Neutrophil (primary cell): ENCODE results near the gene NBEAL2.

ENCODE experiments used
- H3K27ac ChIP-seq: fragments of 200-600 bp; sonication (generic); 2 replicates; pipeline ENCODE4 v1.5.1; 2016; ENCODE audit warnings: mild to moderate bottlenecking, moderate library complexity
- H3K27me3 ChIP-seq: fragments of 200-600 bp; sonication (generic); 2 replicates; pipeline ENCODE4 v1.6.0; 2016; ENCODE audit warnings: mild to moderate bottlenecking
- H3K36me3 ChIP-seq: fragments of 200-600 bp; sonication (generic); 2 replicates; pipeline ENCODE4 v1.5.1; 2017
- H3K4me1 ChIP-seq, 2 experiments: fragments of 200-600 bp in 1 of 2; sonication (generic) in 1 of 2; 1 replicate in 1 of 2; 2 replicates in 1 of 2; pipeline versions ENCODE4 v1.5.1 to v1.6.1; 2013 to 2016; ENCODE audit warnings: low read depth in 1 of 2, low read length in 1 of 2, mild to moderate bottlenecking in 1 of 2, moderate library complexity in 1 of 2; ENCODE audit not compliant: control insufficient read depth in 1 of 2, insufficient read depth in 1 of 2
- H3K4me3 ChIP-seq, 2 experiments: fragments of 200-600 bp in 1 of 2; sonication (generic) in 1 of 2; 1 replicate in 1 of 2; 2 replicates in 1 of 2; pipeline ENCODE4 v1.5.1; 2013 to 2016; ENCODE audit warnings: low read depth in 1 of 2, low read length in 1 of 2, mild to moderate bottlenecking in 1 of 2, moderate library complexity in 1 of 2
- H3K9me3 ChIP-seq: fragments of 200-600 bp; sonication (generic); 2 replicates; pipeline ENCODE4 v1.5.1; 2016
- TF ChIP-seq, protein P1 (sequence below): fragments of 200-600 bp; sonication (generic); IDR thresholded peaks from 2 replicates; pipeline ENCODE4 v1.5.1; 2016; ENCODE audit warnings: antibody characterized with exemption

NBEAL2 gene

GRCh38 chr3:46995901-46996562 lies 16.6 kb downstream of the NBEAL2 start:
- H3K9me3 ChIP-seq = no peaks in the 10 kb centered on the region
- H3K4me3 ChIP-seq = no peak overlapping the region
- peaks cover 37 to 46% of the 10 kb centered on the region in 2 experiments for H3K4me1 ChIP-seq
- peak overlapping the region; percentile 62 for H3K27ac ChIP-seq
- peaks cover 100% of the 10 kb centered on the region for H3K36me3 ChIP-seq
- H3K27me3 ChIP-seq = no peaks in the 10 kb centered on the region
- TF ChIP-seq, protein P1, sequence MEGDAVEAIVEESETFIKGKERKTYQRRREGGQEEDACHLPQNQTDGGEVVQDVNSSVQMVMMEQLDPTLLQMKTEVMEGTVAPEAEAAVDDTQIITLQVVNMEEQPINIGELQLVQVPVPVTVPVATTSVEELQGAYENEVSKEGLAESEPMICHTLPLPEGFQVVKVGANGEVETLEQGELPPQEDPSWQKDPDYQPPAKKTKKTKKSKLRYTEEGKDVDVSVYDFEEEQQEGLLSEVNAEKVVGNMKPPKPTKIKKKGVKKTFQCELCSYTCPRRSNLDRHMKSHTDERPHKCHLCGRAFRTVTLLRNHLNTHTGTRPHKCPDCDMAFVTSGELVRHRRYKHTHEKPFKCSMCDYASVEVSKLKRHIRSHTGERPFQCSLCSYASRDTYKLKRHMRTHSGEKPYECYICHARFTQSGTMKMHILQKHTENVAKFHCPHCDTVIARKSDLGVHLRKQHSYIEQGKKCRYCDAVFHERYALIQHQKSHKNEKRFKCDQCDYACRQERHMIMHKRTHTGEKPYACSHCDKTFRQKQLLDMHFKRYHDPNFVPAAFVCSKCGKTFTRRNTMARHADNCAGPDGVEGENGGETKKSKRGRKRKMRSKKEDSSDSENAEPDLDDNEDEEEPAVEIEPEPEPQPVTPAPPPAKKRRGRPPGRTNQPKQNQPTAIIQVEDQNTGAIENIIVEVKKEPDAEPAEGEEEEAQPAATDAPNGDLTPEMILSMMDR = no peak

DNA sequence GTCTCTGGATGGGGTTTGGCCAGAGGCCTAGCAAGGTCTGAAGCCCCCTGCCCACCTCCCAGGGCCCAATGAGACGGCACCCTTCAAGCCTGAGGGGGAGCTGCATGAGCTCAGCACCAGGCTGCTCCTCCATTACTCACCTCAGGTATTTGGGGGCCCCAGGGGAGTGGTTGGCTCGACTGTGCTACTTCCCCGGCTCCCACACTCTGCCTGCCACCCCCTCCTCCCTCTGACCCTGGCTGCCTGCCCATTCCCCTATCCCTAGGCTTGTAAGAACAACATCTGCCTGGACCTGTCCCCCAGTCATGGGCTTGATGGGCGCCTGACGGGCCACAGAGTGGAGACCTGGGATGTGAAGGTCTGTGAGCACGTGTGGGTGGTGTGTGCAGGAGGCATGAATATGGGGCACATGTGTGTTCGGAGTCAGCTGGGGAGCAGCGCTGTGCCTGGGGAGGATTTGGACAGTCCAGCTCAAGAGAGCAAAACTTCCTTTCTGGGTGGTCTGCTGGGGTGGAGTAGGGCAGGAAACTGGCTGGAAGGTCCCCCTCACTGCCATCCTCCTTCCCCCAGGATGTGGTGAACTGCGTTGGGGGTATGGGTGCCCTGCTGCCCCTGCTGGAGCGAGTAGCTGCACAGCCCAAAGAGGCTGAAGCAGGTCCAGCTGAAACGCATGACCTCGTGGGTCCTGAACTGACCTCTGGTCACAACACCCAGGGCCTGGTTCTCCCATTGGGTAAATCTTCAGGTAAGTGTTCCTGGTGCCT lies 17.4 kb downstream of the NBEAL2 start:
- Histone ChIP-seq H3K36me3 (peaks cover 100% of the 10 kb centered on the region), H3K27me3 (no peaks in the 10 kb centered on the region), H3K27ac (peak overlapping the region; percentile 62), H3K4me3 (no peak overlapping the region), H3K4me1 (peaks cover 28 to 38% of the 10 kb centered on the region in 2 experiments), H3K9me3 (no peaks in the 10 kb centered on the region)
- TF ChIP-seq, protein P1 = no peak

- Histone ChIP-seq H3K9me3 (no peaks in the 10 kb centered on the region), H3K27me3 (no peaks in the 10 kb centered on the region), H3K27ac (peak overlapping the region; percentile 62), H3K4me1 (peaks cover 21 to 31% of the 10 kb centered on the region in 2 experiments), H3K4me3 (no peak overlapping the region), H3K36me3 (peaks cover 100% of the 10 kb centered on the region)
- TF ChIP-seq, protein P1 = no peak
Observed at GRCh38 chr3:46997453-46998091, 18.1 kb downstream of the NBEAL2 start.

DNA sequence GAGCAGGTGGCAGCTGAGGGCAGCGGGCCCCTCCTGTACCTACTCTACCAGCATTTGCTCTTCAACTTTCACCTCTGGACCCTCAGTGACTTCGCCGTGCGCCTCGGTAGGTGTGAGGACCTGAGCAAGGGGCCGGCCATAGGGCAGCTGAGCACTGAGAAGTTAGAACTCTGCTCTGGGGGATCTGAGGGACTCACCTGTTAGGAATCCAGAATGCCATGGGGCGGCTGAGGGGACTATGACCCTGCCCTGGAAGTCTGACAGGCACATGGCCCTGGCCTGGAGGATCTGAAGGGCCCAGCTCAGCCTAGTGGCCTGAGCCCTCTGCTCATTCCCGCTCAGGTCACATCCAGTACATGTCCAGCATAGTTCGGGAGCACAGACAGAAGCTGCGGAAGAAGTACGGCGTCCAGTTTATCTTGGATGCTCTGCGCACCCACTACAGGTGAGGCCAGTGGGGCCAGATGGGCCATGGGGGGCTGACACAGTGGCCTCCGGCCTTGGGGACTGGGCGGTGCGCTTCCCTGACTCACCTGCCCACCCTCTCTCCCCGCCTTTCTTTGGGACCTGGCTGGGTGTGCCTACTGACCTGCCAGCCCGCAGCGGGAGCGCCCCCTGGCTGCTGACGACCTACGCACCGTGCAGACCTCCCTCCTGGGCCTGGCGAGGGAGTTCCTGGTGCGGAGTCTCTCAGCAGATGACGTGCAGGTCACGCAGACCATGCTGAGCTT lies 18.8 kb downstream of the NBEAL2 start:
- Histone ChIP-seq H3K27ac (peak overlapping the region; percentile 62), H3K4me3 (no peak overlapping the region), H3K36me3 (peaks cover 100% of the 10 kb centered on the region), H3K27me3 (no peaks in the 10 kb centered on the region), H3K9me3 (no peaks in the 10 kb centered on the region), H3K4me1 (peaks cover 15 to 24% of the 10 kb centered on the region in 2 experiments)
- TF ChIP-seq, protein P1 = peak; percentile 76

GRCh38 chr3:46998852-46999515 lies 19.5 kb downstream of the NBEAL2 start:
- no peaks in the 10 kb centered on the region for H3K27me3 ChIP-seq
- TF ChIP-seq, protein P1 = no peak
- H3K4me1 ChIP-seq = peaks cover 9 to 17% of the 10 kb centered on the region in 2 experiments
- H3K4me3 ChIP-seq = no peak overlapping the region
- peaks cover 100% of the 10 kb centered on the region for H3K36me3 ChIP-seq
- H3K27ac ChIP-seq = peak overlapping the region; percentile 62
- no peaks in the 10 kb centered on the region for H3K9me3 ChIP-seq
